CD4-positive, CD25-positive, alpha-beta regulatory T cell (primary cell): ENCODE measurements around the gene TAP1. TPM values are rescaled to one million over a fixed set of nuclear protein-coding genes. Genes with fewer than 3 reads are reported as not detected.

ENCODE experiments used
- ATAC-seq, 2 donors: fragments of 150-1000 bp; cut with Tn5 transposase; one replicate each; pipeline ENCODE4 v1.10.0; 2021; ENCODE audit warnings: low read depth in 2 of 2, moderate number of reproducible peaks in 2 of 2, moderate library complexity in 1 of 2
- DNase-seq, 3 donors: peaks; one replicate each; pipeline versions ENCODE4 v3.0.0 to v3.0.0-alpha.2; 2012 to 2022; ENCODE audit warnings: mixed read lengths in 1 of 3
- H3K27ac ChIP-seq: one replicate; pipeline ENCODE4 v1.7.0; 2013; ENCODE audit warnings: mild to moderate bottlenecking, low read length; ENCODE audit not compliant: insufficient read depth, poor library complexity, severe bottlenecking
- H3K27me3 ChIP-seq: one replicate; pipeline ENCODE4 v1.7.0; 2013; ENCODE audit warnings: low read length; ENCODE audit not compliant: control insufficient read depth, insufficient read depth
- H3K36me3 ChIP-seq: one replicate; pipeline ENCODE4 v1.7.0; 2013; ENCODE audit warnings: mild to moderate bottlenecking, low read length, moderate library complexity; ENCODE audit not compliant: control insufficient read depth, insufficient read depth
- H3K4me1 ChIP-seq: 2 replicates; pipeline ENCODE4 v1.7.0; 2013; ENCODE audit warnings: mild to moderate bottlenecking, low read length; ENCODE audit not compliant: insufficient read depth, control insufficient read depth, poor library complexity, severe bottlenecking
- H3K4me3 ChIP-seq: one replicate; pipeline ENCODE4 v1.7.0; 2013; ENCODE audit warnings: low read depth, mild to moderate bottlenecking, low read length, moderate library complexity
- H3K9me3 ChIP-seq, 2 experiments: 1 replicate in 1 of 2; 2 replicates in 1 of 2; pipeline ENCODE4 v1.7.0; 2013; ENCODE audit warnings: low read length in 2 of 2, mild to moderate bottlenecking in 1 of 2, moderate library complexity in 1 of 2; ENCODE audit not compliant: control insufficient read depth in 2 of 2
- H3K27ac Mint-ChIP-seq, 3 donors: one replicate each; pipeline ENCODE4 v1.8.0; 2020 to 2022; ENCODE audit warnings: mild to moderate bottlenecking in 3 of 3, mixed read lengths in 3 of 3, moderate library complexity in 2 of 3
- H3K27me3 Mint-ChIP-seq: one replicate; pipeline ENCODE4 v1.8.0; 2022; ENCODE audit warnings: mild to moderate bottlenecking, mixed read lengths
- H3K36me3 Mint-ChIP-seq: one replicate; pipeline ENCODE4 v1.8.0; 2020; ENCODE audit warnings: mixed read lengths
- H3K4me1 Mint-ChIP-seq, 4 donors: one replicate each; pipeline ENCODE4 v1.8.0; 2020 to 2022; ENCODE audit warnings: mixed read lengths in 4 of 4, mild to moderate bottlenecking in 1 of 4
- H3K4me3 Mint-ChIP-seq, 4 donors: one replicate each; pipeline ENCODE4 v1.8.0; 2020 to 2022; ENCODE audit warnings: mild to moderate bottlenecking in 4 of 4, mixed read lengths in 4 of 4, moderate library complexity in 3 of 4
- H3K9me3 Mint-ChIP-seq, 7 donors: one replicate each; pipeline ENCODE4 v1.8.0; 2020 to 2022; ENCODE audit warnings: mixed read lengths in 7 of 7, mild to moderate bottlenecking in 3 of 7, moderate library complexity in 2 of 7
- polyA plus RNA-seq, 4 donors: library from polyadenylated mRNA; unstranded; fragments of 300-500 nt; fragmentation: Illumina TruSeq; gene quantifications; one replicate each; pipeline ENCODE4 v1.2.3, GENCODE V29; 2021
- total RNA-seq: library from RNA; stranded (reverse); gene quantifications from one replicate; pipeline ENCODE4 v1.2.3, GENCODE V29; 2022

Gene TAP1
- total and polyA plus RNA-seq, 5 donors from 2014 or later: 220 to 477 (median 430) TPM

DNA sequence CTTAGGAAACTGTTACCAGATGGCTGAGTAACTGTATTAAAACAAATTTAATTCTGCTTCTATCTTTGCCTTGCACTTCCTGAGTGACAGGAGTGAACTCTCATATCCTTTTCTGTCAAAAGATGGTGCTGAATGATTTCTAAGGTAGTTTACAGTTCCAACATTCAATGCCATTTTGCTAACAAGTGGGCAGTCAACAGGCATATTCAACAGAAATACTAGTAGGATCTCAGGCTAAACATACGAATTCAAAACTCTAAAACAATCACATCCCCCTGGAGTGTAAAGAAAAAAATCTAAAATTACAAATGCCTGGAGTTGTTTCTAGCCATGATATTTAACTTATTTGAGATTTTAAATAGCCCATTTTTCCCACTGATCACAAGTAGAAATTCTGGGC lies 7.2 kb upstream of the TAP1 start:
- H3K9me3 Mint-ChIP-seq: no peaks in the 10 kb centered on the region
- H3K4me3 Mint-ChIP-seq: peak overlapping the region in 1 of 4 donors; percentile 24
- H3K4me1 Mint-ChIP-seq: peaks cover 24 to 51% (median 41%) of the 10 kb centered on the region in 4 donors
- Histone ChIP-seq H3K4me3 (no peak overlapping the region), H3K36me3 (peaks cover 59% of the 10 kb centered on the region), H3K9me3 (no peaks in the 10 kb centered on the region), H3K27me3 (no peaks in the 10 kb centered on the region), H3K4me1 (peaks cover 31% of the 10 kb centered on the region), H3K27ac (peak overlapping the region; percentile 6)
- H3K27me3 Mint-ChIP-seq: no peaks in the 10 kb centered on the region
- H3K36me3 Mint-ChIP-seq: peaks cover 40% of the 10 kb centered on the region
- DNase-seq (no peak), ATAC-seq (no peak)
- peak overlapping the region in 1 of 3 donors; percentile 28 for H3K27ac Mint-ChIP-seq

- H3K36me3 Mint-ChIP-seq: peaks cover 33% of the 10 kb centered on the region
- Histone ChIP-seq H3K36me3 (peaks cover 52% of the 10 kb centered on the region), H3K4me1 (peaks cover 43% of the 10 kb centered on the region), H3K9me3 (no peaks in the 10 kb centered on the region), H3K4me3 (no peak overlapping the region), H3K27me3 (no peaks in the 10 kb centered on the region), H3K27ac (no peak overlapping the region)
- peaks cover 5% of the 10 kb centered on the region for H3K27me3 Mint-ChIP-seq
- H3K27ac Mint-ChIP-seq: peak overlapping the region; percentile 56 to 89 (median 87)
- DNase-seq: no peak
- ATAC-seq: no peak
- peak overlapping the region in 3 of 4 donors; percentile 22 to 70 (median 56) for H3K4me3 Mint-ChIP-seq
- no peaks in the 10 kb centered on the region for H3K9me3 Mint-ChIP-seq
- H3K4me1 Mint-ChIP-seq: peaks cover 15 to 58% (median 43%) of the 10 kb centered on the region in 4 donors
These were observed 4.7 kb upstream of the TAP1 start for GRCh38 chr6:32858194-32858593.

DNA sequence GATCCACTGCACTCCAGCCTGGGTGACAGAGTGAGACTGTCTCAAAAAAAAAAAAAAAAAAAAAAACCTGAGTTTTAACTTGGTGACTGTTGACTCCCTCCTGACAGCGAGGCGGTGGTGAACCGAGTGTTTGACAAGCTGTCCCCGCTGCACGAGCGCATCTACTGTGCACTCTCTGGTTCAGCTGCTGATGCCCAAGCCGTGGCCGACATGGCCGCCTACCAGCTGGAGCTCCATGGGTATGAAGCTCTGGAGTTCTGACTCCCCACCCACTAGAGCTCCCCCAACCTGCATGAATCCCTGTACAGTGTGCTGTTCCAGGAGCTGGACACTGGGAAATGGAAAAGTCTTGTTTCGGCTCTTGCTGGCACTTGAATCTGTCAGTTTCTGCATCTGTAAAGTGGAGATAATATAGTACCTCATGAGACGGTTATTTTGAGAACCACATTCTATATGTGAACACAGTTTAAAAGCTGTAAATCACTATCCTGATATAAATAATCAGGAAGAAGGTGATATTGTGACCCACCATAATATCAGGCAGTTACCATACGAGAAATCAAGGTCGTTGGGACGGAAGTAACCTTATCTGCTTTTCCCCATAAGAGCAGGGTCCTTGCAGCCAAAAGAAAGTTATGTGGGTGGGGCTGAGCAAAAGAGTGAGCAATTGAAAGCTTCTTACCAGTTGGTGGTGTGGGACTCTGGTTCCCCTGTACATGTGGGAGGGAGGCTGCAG lies 3.8 kb upstream of the TAP1 start:
- H3K4me3 ChIP-seq: peak overlapping the region; percentile 32
- Mint-ChIP-seq H3K27me3 (peaks cover 5% of the 10 kb centered on the region), H3K4me3 (peak overlapping the region in 3 of 4 donors; percentile 16 to 70 (median 36)), H3K36me3 (peaks cover 37% of the 10 kb centered on the region), H3K27ac (peak overlapping the region; percentile 9 to 56 (median 56)), H3K4me1 (peaks cover 12 to 62% (median 43%) of the 10 kb centered on the region in 4 donors), H3K9me3 (no peaks in the 10 kb centered on the region)
- no peaks in the 10 kb centered on the region for H3K27me3 ChIP-seq
- no peaks in the 10 kb centered on the region for H3K9me3 ChIP-seq
- H3K27ac ChIP-seq: peak overlapping the region; percentile 37
- DNase-seq: no peak
- ATAC-seq: no peak
- peaks cover 52% of the 10 kb centered on the region for H3K36me3 ChIP-seq
- peaks cover 47% of the 10 kb centered on the region for H3K4me1 ChIP-seq

GRCh38 chr6:32855467-32856174 lies 2.1 kb upstream of the TAP1 start:
- Histone ChIP-seq H3K36me3 (peaks cover 48% of the 10 kb centered on the region), H3K27ac (peak overlapping the region; percentile 98), H3K4me3 (peak overlapping the region; percentile 99), H3K9me3 (no peaks in the 10 kb centered on the region), H3K4me1 (peaks cover 64% of the 10 kb centered on the region), H3K27me3 (no peaks in the 10 kb centered on the region)
- Mint-ChIP-seq H3K4me3 (peak overlapping the region; percentile 95 to 100 (median 97)), H3K27me3 (peaks cover 5% of the 10 kb centered on the region), H3K36me3 (peaks cover 49% of the 10 kb centered on the region), H3K4me1 (peaks cover 12 to 78% (median 50%) of the 10 kb centered on the region in 4 donors), H3K9me3 (no peaks in the 10 kb centered on the region), H3K27ac (peak overlapping the region; percentile 86 to 100 (median 100))
- DNase-seq (no peak), ATAC-seq (no peak)

DNA sequence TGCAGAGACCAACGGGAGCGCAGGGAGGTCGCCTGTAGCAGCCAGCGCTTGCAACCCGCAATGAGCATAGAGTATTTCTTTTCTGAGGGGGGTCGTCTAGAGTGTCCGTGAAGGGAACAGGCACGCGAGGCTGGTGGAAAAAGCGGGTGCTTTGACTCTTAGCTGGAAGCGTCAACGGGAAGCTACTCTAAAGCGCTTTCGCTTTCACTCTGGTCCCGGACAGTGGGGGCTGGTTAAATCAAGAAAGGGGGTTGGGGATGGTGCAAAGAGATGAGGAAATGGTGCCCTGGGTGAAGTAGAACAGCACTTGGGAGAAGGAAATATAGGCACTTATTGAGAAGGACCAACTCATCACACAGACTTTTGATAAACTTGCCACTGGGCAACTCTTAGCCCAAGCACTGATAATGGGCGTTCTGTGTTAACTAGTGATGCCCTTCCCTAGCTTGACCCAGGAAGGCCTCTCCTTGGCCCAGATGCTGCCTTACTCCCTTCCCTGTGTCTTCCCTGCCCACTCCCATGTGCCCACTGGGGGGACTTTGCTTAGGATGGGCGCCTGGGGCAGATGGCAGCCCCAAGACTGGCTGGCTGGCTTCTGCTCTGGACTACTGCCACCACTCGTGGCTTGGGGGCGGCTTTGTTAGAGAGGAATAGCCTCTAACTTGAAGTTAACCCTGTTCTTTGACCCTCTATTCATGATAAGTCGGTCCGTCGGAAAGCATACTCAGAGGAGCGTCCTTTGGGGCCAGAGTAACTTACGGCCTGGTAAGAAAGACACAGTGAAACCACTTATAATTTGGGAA lies 1.1 kb upstream of the TAP1 start:
- ATAC-seq (peak; percentile 13 to 30), DNase-seq (peak in 2 of 3 donors; percentile 48 to 83)
- Histone ChIP-seq H3K4me3 (peak overlapping the region; percentile 99), H3K4me1 (peaks cover 75% of the 10 kb centered on the region), H3K27me3 (no peaks in the 10 kb centered on the region), H3K27ac (peak overlapping the region; percentile 98), H3K9me3 (no peaks in the 10 kb centered on the region), H3K36me3 (peaks cover 48% of the 10 kb centered on the region)
- peaks cover 54% of the 10 kb centered on the region for H3K36me3 Mint-ChIP-seq
- peak overlapping the region; percentile 95 to 100 (median 97) for H3K4me3 Mint-ChIP-seq
- H3K27me3 Mint-ChIP-seq: peaks cover 5% of the 10 kb centered on the region
- H3K27ac Mint-ChIP-seq: peak overlapping the region; percentile 98 to 100 (median 100)
- H3K9me3 Mint-ChIP-seq: no peaks in the 10 kb centered on the region
- peaks cover 10 to 84% (median 52%) of the 10 kb centered on the region in 4 donors for H3K4me1 Mint-ChIP-seq

DNA sequence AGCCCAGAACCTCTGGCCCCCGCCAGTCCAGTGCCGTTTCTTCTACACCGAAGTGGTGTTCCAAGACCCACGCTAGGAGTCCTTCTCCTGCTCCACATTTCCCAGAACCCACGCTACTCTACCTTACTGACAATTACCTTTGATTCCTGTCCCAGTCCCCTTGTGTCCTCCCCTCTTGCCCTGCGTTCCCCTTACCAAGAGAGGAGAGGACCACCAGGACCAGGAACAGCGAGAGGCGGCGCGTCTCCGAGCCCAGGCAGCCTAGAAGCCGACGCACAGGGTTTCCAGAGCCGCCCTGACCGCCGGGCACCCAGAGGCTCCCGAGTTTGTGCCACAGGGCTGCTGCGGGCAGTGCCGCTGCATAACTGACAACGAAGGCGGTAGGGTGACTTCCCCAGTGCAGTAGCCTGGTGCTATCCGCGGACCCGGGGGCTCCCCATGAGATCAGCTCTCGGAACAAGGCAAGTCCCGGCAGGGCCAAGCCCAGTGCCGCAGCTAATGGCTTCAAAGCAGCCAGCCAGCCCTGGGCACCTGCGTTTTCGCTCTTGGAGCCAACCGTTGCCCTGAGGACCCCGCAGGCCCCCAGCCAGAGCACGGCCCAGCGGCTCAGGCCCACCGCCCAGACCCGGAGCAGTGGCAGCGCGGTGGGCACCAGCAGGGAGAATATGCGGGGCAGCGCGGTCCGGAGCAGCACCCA lies 512 bp downstream of the TAP1 start:
- Mint-ChIP-seq H3K36me3 (peaks cover 56% of the 10 kb centered on the region), H3K9me3 (no peaks in the 10 kb centered on the region), H3K4me3 (peak overlapping the region; percentile 95 to 100 (median 97)), H3K27me3 (peaks cover 5% of the 10 kb centered on the region), H3K27ac (peak overlapping the region; percentile 98 to 100 (median 100)), H3K4me1 (peaks cover 15 to 82% (median 52%) of the 10 kb centered on the region in 4 donors)
- peak overlapping the region; percentile 98 for H3K27ac ChIP-seq
- DNase-seq (peak; percentile 45 to 50 (median 49)), ATAC-seq (peak; percentile 13 to 21)
- peak overlapping the region; percentile 99 for H3K4me3 ChIP-seq
- H3K27me3 ChIP-seq: no peaks in the 10 kb centered on the region
- H3K9me3 ChIP-seq: no peaks in the 10 kb centered on the region
- H3K4me1 ChIP-seq: peaks cover 80% of the 10 kb centered on the region
- peaks cover 46% of the 10 kb centered on the region for H3K36me3 ChIP-seq
